Measurements from ENCODE around the gene CCM2. TPM values are rescaled to one million over a fixed set of nuclear protein-coding genes. Genes with fewer than 3 reads are reported as not detected.

CCM2 gene
- total RNA-seq, 1 donor from 2014 or later, result 35.7 TPM

- Mint-ChIP-seq H3K36me3 (ENCODE audit: low read depth) (peaks cover 2% of the 10 kb centered on the region), H3K4me1 (no peaks in the 10 kb centered on the region), H3K27ac (ENCODE audit: unreplicated experiment) (no peak overlapping the region), H3K27me3 (ENCODE audit: low read depth) (no peaks in the 10 kb centered on the region), H3K4me3 (no peak overlapping the region), H3K9me3 (no peaks in the 10 kb centered on the region)
- DNase-seq (ENCODE audit: low read depth, low spot score), result no peak
- no peak for TF ChIP-seq CTCF (conservative IDR thresholded peaks at IDR 0.05)
These were observed 50.2 kb downstream of the CCM2 start for GRCh38 chr7:45050198-45050597.

DNA sequence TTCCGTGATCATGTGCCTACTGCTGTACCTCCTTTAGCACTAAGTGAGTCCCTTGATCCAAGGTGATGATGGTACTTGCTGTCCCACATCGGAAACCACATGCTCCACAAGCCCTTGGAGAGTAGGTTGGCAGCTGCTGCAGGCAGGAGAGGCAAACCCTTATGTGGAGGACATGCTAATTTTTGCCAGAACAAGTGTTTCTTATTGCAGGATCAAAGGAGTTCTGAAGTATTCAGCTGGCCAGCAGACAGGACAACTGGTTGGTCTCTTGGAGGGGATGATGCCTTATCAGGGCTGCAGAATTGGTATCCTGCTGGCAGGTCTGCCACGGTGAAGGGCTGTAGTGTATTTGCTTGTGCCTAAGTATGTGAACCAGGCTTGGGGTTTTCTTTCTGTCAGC, 52.0 kb downstream of the CCM2 start:
- TF ChIP-seq CTCF (conservative IDR thresholded peaks at IDR 0.05), result no peak
- Mint-ChIP-seq H3K4me1 (no peaks in the 10 kb centered on the region), H3K27me3 (ENCODE audit: low read depth) (no peaks in the 10 kb centered on the region), H3K4me3 (no peak overlapping the region), H3K36me3 (ENCODE audit: low read depth) (peaks cover 5% of the 10 kb centered on the region), H3K27ac (ENCODE audit: unreplicated experiment) (no peak overlapping the region), H3K9me3 (no peaks in the 10 kb centered on the region)
- no peak for DNase-seq (ENCODE audit: low read depth, low spot score)

DNA sequence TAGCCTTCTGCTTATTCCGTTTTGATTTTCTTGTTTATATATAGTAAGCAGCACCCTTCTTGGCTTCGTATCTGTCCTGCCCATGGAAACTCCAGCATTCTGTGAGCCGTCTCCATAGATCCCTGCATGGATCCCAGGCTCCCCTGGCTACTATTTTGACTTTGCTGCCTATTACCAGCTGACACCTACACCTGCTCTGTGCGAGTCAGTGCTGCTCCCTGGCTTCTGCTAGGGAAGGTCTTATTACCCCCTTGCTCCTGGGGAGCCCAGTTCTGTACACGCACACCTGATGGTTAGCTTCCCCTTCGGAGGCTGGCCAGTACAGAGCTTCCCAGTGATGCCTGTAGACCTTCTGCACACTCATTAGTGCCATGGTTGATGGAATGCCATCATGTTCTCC, 53.4 kb downstream of the CCM2 start:
- Mint-ChIP-seq H3K27ac (ENCODE audit: unreplicated experiment) (no peak overlapping the region), H3K36me3 (ENCODE audit: low read depth) (peaks cover 5% of the 10 kb centered on the region), H3K4me1 (no peaks in the 10 kb centered on the region), H3K4me3 (no peak overlapping the region), H3K9me3 (no peaks in the 10 kb centered on the region), H3K27me3 (ENCODE audit: low read depth) (no peaks in the 10 kb centered on the region)
- no peak for TF ChIP-seq CTCF (conservative IDR thresholded peaks at IDR 0.05)
- no peak for DNase-seq (ENCODE audit: low read depth, low spot score)

GRCh38 chr7:45053941-45054340, 53.9 kb downstream of the CCM2 start:
- Mint-ChIP-seq H3K4me3 (no peak overlapping the region), H3K27me3 (ENCODE audit: low read depth) (no peaks in the 10 kb centered on the region), H3K27ac (ENCODE audit: unreplicated experiment) (no peak overlapping the region), H3K36me3 (ENCODE audit: low read depth) (peaks cover 5% of the 10 kb centered on the region), H3K4me1 (no peaks in the 10 kb centered on the region), H3K9me3 (no peaks in the 10 kb centered on the region)
- no peak for DNase-seq (ENCODE audit: low read depth, low spot score)
- no peak for TF ChIP-seq CTCF (conservative IDR thresholded peaks at IDR 0.05)

GRCh38 chr7:45054442-45054841, 54.4 kb downstream of the CCM2 start:
- no peaks in the 10 kb centered on the region for H3K27me3 Mint-ChIP-seq (ENCODE audit: low read depth)
- no peak overlapping the region for H3K4me3 Mint-ChIP-seq
- H3K36me3 Mint-ChIP-seq (ENCODE audit: low read depth), result peaks cover 5% of the 10 kb centered on the region
- H3K27ac Mint-ChIP-seq (ENCODE audit: unreplicated experiment), result no peak overlapping the region
- no peak for DNase-seq (ENCODE audit: low read depth, low spot score)
- H3K9me3 Mint-ChIP-seq, result no peaks in the 10 kb centered on the region
- no peaks in the 10 kb centered on the region for H3K4me1 Mint-ChIP-seq
- TF ChIP-seq CTCF (conservative IDR thresholded peaks at IDR 0.05), result no peak

- H3K9me3 Mint-ChIP-seq, result no peaks in the 10 kb centered on the region
- TF ChIP-seq CTCF (conservative IDR thresholded peaks at IDR 0.05), result no peak
- H3K4me1 Mint-ChIP-seq, result no peaks in the 10 kb centered on the region
- peaks cover 5% of the 10 kb centered on the region for H3K36me3 Mint-ChIP-seq (ENCODE audit: low read depth)
- no peak overlapping the region for H3K4me3 Mint-ChIP-seq
- no peak overlapping the region for H3K27ac Mint-ChIP-seq (ENCODE audit: unreplicated experiment)
- no peak for DNase-seq (ENCODE audit: low read depth, low spot score)
- no peaks in the 10 kb centered on the region for H3K27me3 Mint-ChIP-seq (ENCODE audit: low read depth)
These were observed 55.0 kb downstream of the CCM2 start for GRCh38 chr7:45055016-45055415.

All from neural crest cell (in vitro differentiated cells).